H1 (cell line): ENCODE measurements around the gene DMRT1. TPM values are rescaled to one million over a fixed set of nuclear protein-coding genes. Genes with fewer than 3 reads are reported as not detected.

Source experiments
- CTCF ChIA-PET: fragments of 300-600 bp; sonication (Branson Sonifier 250); formaldehyde crosslinking; loops from one replicate; lab custom pipeline; 2021; ENCODE audit not compliant: partially characterized antibody; lab: Charles Lee
- POLR2A ChIA-PET: fragments of 300-600 bp; sonication (Branson Sonifier 250); formaldehyde crosslinking; loops from one replicate; lab custom pipeline; 2021; ENCODE audit warnings: inconsistent platforms; ENCODE audit not compliant: partially characterized antibody; lab: Charles Lee
- DNase-seq, 2 experiments: peaks; one replicate each; pipeline versions ENCODE4 v3.0.0 to v3.0.0-alpha.2; 2010 to 2022; ENCODE audit warnings: low spot score in 2 of 2, low read depth in 1 of 2, mixed read lengths in 1 of 2
- FAIRE-seq: peaks from 2 replicates; lab custom pipeline; 2011; peaks lifted over from hg19 to GRCh38; lab: Jason Lieb, UNC
- H2AFZ ChIP-seq: 2 replicates; pipeline ENCODE4 v1.8.1; 2012; ENCODE audit warnings: low read length, inconsistent platforms
- H2AK5ac ChIP-seq: 2 replicates; pipeline ENCODE4 v1.6.1; 2013; ENCODE audit warnings: low read depth, low read length
- H2BK120ac ChIP-seq: replicated peaks from 2 replicates; pipeline ENCODE3; 2013; ENCODE audit warnings: low read depth, low read length, inconsistent platforms
- H2BK12ac ChIP-seq: 2 replicates; pipeline ENCODE4 v1.6.1; 2013; ENCODE audit warnings: low read depth, low read length
- H2BK15ac ChIP-seq: 2 replicates; pipeline ENCODE4 v1.6.1; 2013; ENCODE audit warnings: low read length
- H2BK20ac ChIP-seq: 2 replicates; pipeline ENCODE4 v1.6.1; 2013; ENCODE audit warnings: low read length
- H2BK5ac ChIP-seq: 2 replicates; pipeline ENCODE4 v1.6.1; 2013; ENCODE audit warnings: low read depth, low read length
- H3K14ac ChIP-seq: 2 replicates; pipeline ENCODE4 v1.6.1; 2013; ENCODE audit warnings: inconsistent platforms; ENCODE audit not compliant: insufficient read length
- H3K18ac ChIP-seq: 2 replicates; pipeline ENCODE4 v1.6.1; 2013; ENCODE audit warnings: low read length; ENCODE audit errors: extremely low read depth
- H3K23ac ChIP-seq: 2 replicates; pipeline ENCODE4 v1.6.1; 2013; ENCODE audit warnings: inconsistent platforms; ENCODE audit not compliant: insufficient read length
- H3K23me2 ChIP-seq: 2 replicates; pipeline ENCODE4 v1.6.1; 2013; ENCODE audit warnings: low read depth, low read length
- H3K27ac ChIP-seq: 2 replicates; pipeline ENCODE4 v1.6.1; 2011; ENCODE audit warnings: low read depth, low read length, inconsistent platforms
- H3K27me3 ChIP-seq, 4 experiments: replicated peaks in 1 of 4; 1 replicate in 1 of 4; 2 replicates in 3 of 4; pipeline versions ENCODE4 v1.6.1 to v1.8.1; 2011 to 2013; ENCODE audit warnings: low read length in 3 of 4, mild to moderate bottlenecking in 3 of 4, inconsistent platforms in 2 of 4, mixed read lengths in 2 of 4, moderate library complexity in 1 of 4; ENCODE audit not compliant: control insufficient read depth in 3 of 4, insufficient read depth in 3 of 4; ENCODE audit errors: extremely low read depth in 1 of 4
- H3K36me3 ChIP-seq, 4 experiments: 2 replicates each; pipeline versions ENCODE4 v1.6.1 to v1.8.1; 2011 to 2013; ENCODE audit warnings: mild to moderate bottlenecking in 4 of 4, low read length in 3 of 4, moderate library complexity in 2 of 4, control low read depth in 1 of 4, inconsistent platforms in 1 of 4; ENCODE audit not compliant: insufficient read depth in 4 of 4, control insufficient read depth in 2 of 4
- H3K4ac ChIP-seq: replicated peaks from 2 replicates; pipeline ENCODE3; 2013; ENCODE audit warnings: low read length, low read depth, mixed read lengths, inconsistent platforms; ENCODE audit not compliant: insufficient read length
- H3K4me1 ChIP-seq, 4 experiments: replicated peaks in 1 of 4; 1 replicate in 1 of 4; 2 replicates in 3 of 4; pipeline versions ENCODE4 v1.6.1 to v1.8.1; 2011 to 2013; ENCODE audit warnings: low read length in 3 of 4, inconsistent platforms in 2 of 4, mixed read lengths in 1 of 4; ENCODE audit not compliant: insufficient read depth in 4 of 4, control insufficient read depth in 3 of 4
- H3K4me2 ChIP-seq, 2 experiments: 2 replicates each; pipeline versions ENCODE4 v1.6.1 to v1.8.1; 2011 to 2013; ENCODE audit warnings: low read depth in 2 of 2, low read length in 2 of 2, control low read depth in 1 of 2, inconsistent platforms in 1 of 2, mild to moderate bottlenecking in 1 of 2; ENCODE audit not compliant: insufficient read depth in 1 of 2
- H3K4me3 ChIP-seq, 4 experiments: fragments of 200-600, 300-600 bp in 1 of 4; sonication (generic), shearing (Covaris generic), sonication (Bioruptor Twin) in 1 of 4; 2 replicates each; pipeline versions ENCODE4 v1.5.1 to v1.8.1; 2011 to 2016; ENCODE audit warnings: low read length in 4 of 4, low read depth in 3 of 4, control low read depth in 2 of 4, inconsistent platforms in 2 of 4, mild to moderate bottlenecking in 2 of 4, mixed read lengths in 1 of 4, moderate library complexity in 1 of 4; ENCODE audit not compliant: insufficient read depth in 2 of 4; ENCODE audit errors: extremely low read depth in 1 of 4
- H3K56ac ChIP-seq: replicated peaks from 2 replicates; pipeline ENCODE3; 2013; ENCODE audit warnings: low read depth, mild to moderate bottlenecking, mixed read lengths, low read length, inconsistent platforms; ENCODE audit not compliant: insufficient read length
- H3K79me1 ChIP-seq: 2 replicates; pipeline ENCODE4 v1.6.1; 2013; ENCODE audit warnings: low read depth, low read length, control low read depth
- H3K79me2 ChIP-seq, 2 experiments: 2 replicates each; pipeline versions ENCODE4 v1.6.1 to v1.8.1; 2012 to 2013; ENCODE audit warnings: low read length in 2 of 2, mild to moderate bottlenecking in 2 of 2, inconsistent platforms in 1 of 2; ENCODE audit not compliant: insufficient read depth in 2 of 2, control insufficient read depth in 1 of 2
- H3K9ac ChIP-seq, 4 experiments: replicated peaks in 1 of 4; 1 replicate in 1 of 4; 2 replicates in 3 of 4; pipeline versions ENCODE4 v1.6.1 to v1.8.1; 2011 to 2013; ENCODE audit warnings: low read depth in 3 of 4, low read length in 3 of 4, control low read depth in 2 of 4, mild to moderate bottlenecking in 2 of 4, moderate library complexity in 2 of 4, inconsistent platforms in 1 of 4; ENCODE audit errors: extremely low read depth in 1 of 4
- H3K9me3 ChIP-seq, 2 experiments: 2 replicates each; pipeline versions ENCODE4 v1.6.1 to v1.8.1; 2012 to 2013; ENCODE audit warnings: mild to moderate bottlenecking in 2 of 2, moderate library complexity in 2 of 2, control low read depth in 1 of 2, inconsistent platforms in 1 of 2, low read depth in 1 of 2, low read length in 1 of 2, mixed read lengths in 1 of 2; ENCODE audit not compliant: insufficient read depth in 2 of 2
- H4K20me1 ChIP-seq, 2 experiments: replicated peaks in 1 of 2; 2 replicates each; pipeline versions ENCODE3 to v1.8.1; 2011 to 2013; ENCODE audit warnings: inconsistent platforms in 2 of 2, low read length in 2 of 2, mild to moderate bottlenecking in 1 of 2; ENCODE audit not compliant: insufficient read depth in 2 of 2, control insufficient read depth in 1 of 2
- H4K5ac ChIP-seq: 2 replicates; pipeline ENCODE4 v1.6.1; 2013; ENCODE audit warnings: low read length, low read depth, mixed read lengths, inconsistent platforms; ENCODE audit not compliant: insufficient read length
- H4K8ac ChIP-seq: 2 replicates; pipeline ENCODE4 v1.8.0; 2013; ENCODE audit warnings: mild to moderate bottlenecking, moderate library complexity, low read length, inconsistent platforms; ENCODE audit not compliant: insufficient read depth; ENCODE audit errors: extremely low read depth
- H4K91ac ChIP-seq: replicated peaks from 2 replicates; pipeline ENCODE3; 2013; ENCODE audit warnings: low read length, mixed read lengths, inconsistent platforms; ENCODE audit not compliant: insufficient read length
- JUND ChIP-seq: IDR thresholded peaks from 2 replicates; pipeline ENCODE4 v1.6.1; 2011; ENCODE audit warnings: mild to moderate bottlenecking, improper control_type of control experiment, low read length
- MAX ChIP-seq: IDR thresholded peaks from 2 replicates; pipeline ENCODE4 v1.6.1; 2012; ENCODE audit warnings: inconsistent platforms
- SIN3A ChIP-seq, 2 experiments: IDR thresholded peaks in 1 of 2; conservative IDR thresholded peaks in 1 of 2; 2 replicates each; pipeline ENCODE4 v1.6.1; 2011 to 2012; ENCODE audit warnings: low read length in 2 of 2, improper control_type of control experiment in 1 of 2, low read depth in 1 of 2, mild to moderate bottlenecking in 1 of 2
- TAF1 ChIP-seq: IDR thresholded peaks from 2 replicates; pipeline ENCODE4 v1.6.1; 2011; ENCODE audit warnings: mild to moderate bottlenecking, low read depth, low read length
- USF2 ChIP-seq: IDR thresholded peaks from 2 replicates; pipeline ENCODE4 v1.6.1; 2011; ENCODE audit warnings: low read length, improper control_type of control experiment
- WGBS, 2 experiments: shearing (Covaris generic) in 1 of 2; methylation state at CpG; one replicate each; pipeline versions ENCODE4 v1.1.6 to v1.1.7; 2013 to 2015; ENCODE audit warnings: low lambda C conversion rate in 2 of 2, mixed read lengths in 2 of 2, inconsistent platforms in 1 of 2, low coverage in 1 of 2, missing lambda C conversion rate in 1 of 2; ENCODE audit not compliant: insufficient replicate concordance in 2 of 2, insufficient coverage in 1 of 2, insufficient read length in 1 of 2; ENCODE audit errors: extremely low coverage in 1 of 2, missing lambda C conversion rate in 1 of 2; 5-methylcytosine and 5-hydroxymethylcytosine counted together
- polyA plus RNA-seq, 7 experiments: library from polyadenylated mRNA; depleted of rRNA in 3 of 7; stranded (reverse) in 5 of 7; unstranded in 2 of 7; fragments of >200 nt in 5 of 7; fragments of 200-250 nt in 2 of 7; gene quantifications; 1 replicate in 5 of 7; 2 replicates in 1 of 7; 4 replicates in 1 of 7; pipeline versions ENCODE4 v1.2.1 to v1.2.3, GENCODE V29; 2011 to 2013; ENCODE audit warnings: missing spikeins in 2 of 7, mixed read lengths in 2 of 7
- total RNA-seq: library from RNA; stranded (reverse); fragmentation: NEBNext Ultra II Directional; extraction: Animal tissue kit (Norgen Biotek cat#: 25700); gene quantifications from 2 replicates; pipeline ENCODE4 v1.2.1, GENCODE V29; 2021
- TF ChIP-seq, protein P1 (sequence below): IDR thresholded peaks from 2 replicates; pipeline ENCODE4 v1.6.1; 2012; ENCODE audit warnings: low read length, inconsistent platforms

The DMRT1 gene
- total and polyA plus RNA-seq, 2 of the 8 experiments (the other 6 are each of a cell fraction or from before 2014, with no cell fraction given), result 0.15 TPM; not detected in 1

DNA sequence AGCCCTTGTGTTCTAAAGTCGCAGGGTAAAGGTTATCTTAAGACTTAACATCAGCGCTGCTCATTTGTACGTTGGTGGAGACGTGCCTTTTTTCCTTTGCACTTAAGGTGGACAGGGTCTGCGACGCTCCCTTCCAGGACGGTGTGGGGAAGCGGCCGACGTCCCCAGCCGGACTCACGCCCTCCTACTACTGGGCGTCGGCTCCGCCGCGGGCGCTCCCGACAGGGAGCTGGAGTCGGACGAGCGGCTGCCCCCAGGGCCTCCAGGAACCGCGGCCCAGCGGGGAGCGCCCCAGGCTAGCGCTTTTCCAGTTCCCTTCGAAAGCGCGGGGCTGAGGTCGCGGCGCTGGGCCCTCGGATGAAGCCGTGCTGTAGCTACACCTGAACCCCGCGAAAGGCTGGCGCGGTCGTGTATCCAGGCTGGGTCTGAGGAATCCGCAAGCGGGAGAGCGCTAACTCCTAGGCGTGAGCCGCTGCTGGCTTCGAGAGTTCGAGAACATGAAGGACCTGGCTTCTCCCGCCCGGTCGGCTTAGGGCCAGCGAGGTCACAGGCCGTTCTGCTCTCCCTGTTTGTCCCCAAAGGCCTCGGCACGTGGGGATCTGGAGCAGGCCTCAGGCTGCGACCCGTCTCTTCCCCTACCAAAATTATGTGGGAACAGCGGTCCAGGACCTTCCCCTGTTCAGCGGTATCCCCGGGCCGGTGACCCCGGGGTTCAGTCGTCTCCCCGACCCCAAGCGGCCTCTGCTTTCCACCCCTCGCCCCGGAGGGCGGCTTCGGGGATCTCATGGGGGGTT lies 131.2 kb downstream of the DMRT1 start:
- Histone ChIP-seq H2BK12ac (peak overlapping the region; percentile 87; the same call in 1 of the 2 replicates), H3K18ac (no peak overlapping the region; the same call in 1 of the 2 replicates), H4K8ac (no peak overlapping the region), H3K4me2 (peak overlapping the region; percentile 84 to 92), H3K23ac (peak overlapping the region; percentile 53), H2AK5ac (no peak overlapping the region), H3K4me1 (peaks cover 19 to 38% (median 24%) of the 10 kb centered on the region in 4 experiments), H3K14ac (no peak overlapping the region), H3K9ac (peak overlapping the region in 2 of 4 experiments; percentile 42 to 48; a peak in 3 of 7 replicates), H4K91ac (no peak overlapping the region), H3K9me3 (no peaks in the 10 kb centered on the region), H4K20me1 (peaks cover 11 to 23% of the 10 kb centered on the region in 2 experiments), H2BK5ac (no peak overlapping the region), H3K56ac (no peak overlapping the region), H2BK20ac (no peak overlapping the region), H2BK15ac (no peak overlapping the region; the same call in 1 of the 2 replicates), H2AFZ (0 out of 2 replicates have a peak overlapping the region, but pooled peaks have one; percentile 36), H3K36me3 (peaks cover 0 to 5% (median 0%) of the 10 kb centered on the region in 4 experiments; a peak in 1 of 8 replicates), H3K27me3 (peaks cover 78 to 95% (median 86%) of the 10 kb centered on the region in 4 experiments), H3K79me2 (no peaks in the 10 kb centered on the region), H3K4me3 (peak overlapping the region; percentile 43 to 70 (median 58)), H3K23me2 (peaks cover 22% of the 10 kb centered on the region; the same call in 1 of the 2 replicates), H3K27ac (no peak overlapping the region), H4K5ac (no peak overlapping the region), H3K79me1 (no peaks in the 10 kb centered on the region), H3K4ac (peak overlapping the region; percentile 48), H2BK120ac (no peak overlapping the region)
- ChIA-PET POLR2A (interaction anchor here (1.6 kb wide), 1 partner anchor 8 kb away, joined by 6 read pairs; no protein-coding TSS in a partner anchor), CTCF (interaction anchor here (1.1 to 1.5 kb wide), 4 partner anchors 22 to 75 kb away, joined by 3 to 5 read pairs (median 3); no protein-coding TSS in a partner anchor)
- WGBS, 2 experiments, result 3% methylated on average over 49 of the region's 68 CpGs; no CpG with 5 or more reads in 1 of the 2 experiments
- FAIRE-seq (no peak), DNase-seq (peak in 1 of 2 experiments; percentile 67)
- no peak for TF ChIP-seq JUND
- TF ChIP-seq USF2, result no peak
- TF ChIP-seq MAX, result peak; percentile 25; the same call in 1 of the 2 replicates
- TF ChIP-seq SIN3A (conservative IDR thresholded peaks at IDR 0.05 in 1 of 2, IDR thresholded peaks at IDR 0.05 in 1 of 2; ENCODE audit: low read depth in 1 of 2, low read length in 2 of 2), result no peak
- TF ChIP-seq, protein P1, sequence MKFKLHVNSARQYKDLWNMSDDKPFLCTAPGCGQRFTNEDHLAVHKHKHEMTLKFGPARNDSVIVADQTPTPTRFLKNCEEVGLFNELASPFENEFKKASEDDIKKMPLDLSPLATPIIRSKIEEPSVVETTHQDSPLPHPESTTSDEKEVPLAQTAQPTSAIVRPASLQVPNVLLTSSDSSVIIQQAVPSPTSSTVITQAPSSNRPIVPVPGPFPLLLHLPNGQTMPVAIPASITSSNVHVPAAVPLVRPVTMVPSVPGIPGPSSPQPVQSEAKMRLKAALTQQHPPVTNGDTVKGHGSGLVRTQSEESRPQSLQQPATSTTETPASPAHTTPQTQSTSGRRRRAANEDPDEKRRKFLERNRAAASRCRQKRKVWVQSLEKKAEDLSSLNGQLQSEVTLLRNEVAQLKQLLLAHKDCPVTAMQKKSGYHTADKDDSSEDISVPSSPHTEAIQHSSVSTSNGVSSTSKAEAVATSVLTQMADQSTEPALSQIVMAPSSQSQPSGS, result no peak
- no peak for TF ChIP-seq TAF1
